K562 (cell line): ENCODE results near the gene OPHN1.

Experiments used
- KLF13 ChIP-seq: fragments of 450-650 bp; IDR thresholded peaks from 2 replicates; pipeline ENCODE4 v1.6.1; 2016; ENCODE audit warnings: missing genetic modification characterization, low read depth, mild to moderate bottlenecking, missing compliant biosample characterization, moderate library complexity, borderline replicate concordance
- MAX ChIP-seq: sonication (generic); formaldehyde crosslinking; IDR thresholded peaks from 2 replicates; pipeline ENCODE4 v1.9.0; 2022; ENCODE audit warnings: mild to moderate bottlenecking, missing genetic modification reagents
- POLR2A ChIP-seq: fragments of 450-650 bp; conservative IDR thresholded peaks from 2 replicates; pipeline ENCODE4 v1.6.1; 2016
- SMARCC2 ChIP-seq: fragments of 450-650 bp; IDR thresholded peaks from 2 replicates; pipeline ENCODE4 v1.6.1; 2017; ENCODE audit warnings: antibody characterized with exemption, moderate library complexity, mild to moderate bottlenecking, low read depth
- TARDBP ChIP-seq: fragments of 450-650 bp; IDR thresholded peaks from 2 replicates; pipeline ENCODE4 v1.6.1; 2016
- U2AF1 ChIP-seq: fragments of 200-400 bp; formaldehyde crosslinking; optimal IDR thresholded peaks from 2 replicates; pipeline ENCODE3; 2017; ENCODE audit warnings: mild to moderate bottlenecking, low read depth, low read length, moderate library complexity
- USF2 ChIP-seq: sonication (generic); formaldehyde crosslinking; IDR thresholded peaks from 2 replicates; pipeline ENCODE4 v1.5.0; 2020; ENCODE audit warnings: missing genetic modification reagents
- ZNF274 ChIP-seq: IDR thresholded peaks from 2 replicates; pipeline ENCODE4 v1.6.1; 2011; ENCODE audit warnings: low read depth, mild to moderate bottlenecking, low read length, moderate library complexity, borderline replicate concordance
- ZNF384 ChIP-seq: IDR thresholded peaks from 2 replicates; pipeline ENCODE4 v1.6.1; 2012; ENCODE audit warnings: low read depth, low read length, improper control_type of control experiment

- TF ChIP-seq MAX (CRISPR knock-in tag) = no peak
- no peak for TF ChIP-seq ZNF384
- no peak for TF ChIP-seq ZNF274
- TF ChIP-seq KLF13 (tag) = no peak
- TF ChIP-seq SMARCC2 = no peak
- no peak for TF ChIP-seq POLR2A
- no peak for TF ChIP-seq U2AF1
- no peak for TF ChIP-seq USF2 (CRISPR knock-in tag)
- TF ChIP-seq TARDBP = no peak
These were observed 414.8 kb downstream of the OPHN1 start for GRCh38 chrX:68018248-68019203.
